Neural cell (in vitro differentiated cells): Measurements from ENCODE around the gene PRKAG2.

Source experiments
- MXI1 ChIP-seq: fragments of 450-650 bp; conservative IDR thresholded peaks from 2 replicates; pipeline ENCODE4 v1.6.1; 2014; ENCODE audit warnings: antibody characterized with exemption, mild to moderate bottlenecking; ENCODE audit not compliant: poor library complexity, severe bottlenecking
- TF ChIP-seq, protein P1 (sequence below): fragments of 450-650 bp; IDR thresholded peaks from 2 replicates; pipeline ENCODE4 v1.5.1; 2014; ENCODE audit warnings: antibody characterized with exemption, mild to moderate bottlenecking, moderate library complexity; ENCODE audit not compliant: poor library complexity, severe bottlenecking
- TF ChIP-seq, protein P2 (sequence below): IDR thresholded peaks from 2 replicates; pipeline ENCODE4 v1.6.1; 2012; ENCODE audit warnings: borderline replicate concordance

DNA sequence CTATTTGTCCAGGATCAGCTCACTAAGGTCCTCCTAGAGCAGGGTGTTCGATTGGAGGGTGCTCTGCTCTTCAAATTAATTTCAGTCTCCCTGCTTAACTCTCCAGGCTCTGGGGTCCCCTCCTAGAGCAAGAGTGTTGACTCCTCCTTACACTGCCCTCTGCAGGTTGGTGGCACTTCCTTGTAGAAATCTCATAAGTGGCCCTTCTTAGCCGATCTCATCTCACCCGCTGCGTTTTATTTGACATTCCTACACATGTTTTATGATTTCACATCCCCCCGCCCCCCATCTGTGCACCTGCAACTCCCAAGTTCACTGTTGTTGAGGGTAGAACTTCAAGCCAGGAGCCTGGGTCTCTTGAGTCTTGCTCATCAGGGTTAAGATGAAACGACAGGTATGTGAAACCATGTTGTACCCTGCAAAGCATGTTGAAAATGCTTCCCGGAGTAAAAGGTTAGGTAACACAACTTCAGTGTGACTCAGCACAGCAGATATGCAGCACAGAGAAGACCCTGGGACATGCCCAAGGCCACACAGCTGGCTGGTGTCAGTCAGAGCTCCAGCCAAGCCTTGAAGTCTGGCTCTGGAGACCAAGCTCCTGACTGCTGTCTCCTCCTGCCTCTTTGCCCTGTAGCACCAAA lies 171.2 kb downstream of the PRKAG2 start:
- TF ChIP-seq, protein P1, sequence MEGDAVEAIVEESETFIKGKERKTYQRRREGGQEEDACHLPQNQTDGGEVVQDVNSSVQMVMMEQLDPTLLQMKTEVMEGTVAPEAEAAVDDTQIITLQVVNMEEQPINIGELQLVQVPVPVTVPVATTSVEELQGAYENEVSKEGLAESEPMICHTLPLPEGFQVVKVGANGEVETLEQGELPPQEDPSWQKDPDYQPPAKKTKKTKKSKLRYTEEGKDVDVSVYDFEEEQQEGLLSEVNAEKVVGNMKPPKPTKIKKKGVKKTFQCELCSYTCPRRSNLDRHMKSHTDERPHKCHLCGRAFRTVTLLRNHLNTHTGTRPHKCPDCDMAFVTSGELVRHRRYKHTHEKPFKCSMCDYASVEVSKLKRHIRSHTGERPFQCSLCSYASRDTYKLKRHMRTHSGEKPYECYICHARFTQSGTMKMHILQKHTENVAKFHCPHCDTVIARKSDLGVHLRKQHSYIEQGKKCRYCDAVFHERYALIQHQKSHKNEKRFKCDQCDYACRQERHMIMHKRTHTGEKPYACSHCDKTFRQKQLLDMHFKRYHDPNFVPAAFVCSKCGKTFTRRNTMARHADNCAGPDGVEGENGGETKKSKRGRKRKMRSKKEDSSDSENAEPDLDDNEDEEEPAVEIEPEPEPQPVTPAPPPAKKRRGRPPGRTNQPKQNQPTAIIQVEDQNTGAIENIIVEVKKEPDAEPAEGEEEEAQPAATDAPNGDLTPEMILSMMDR: no peak
- TF ChIP-seq, protein P2, sequence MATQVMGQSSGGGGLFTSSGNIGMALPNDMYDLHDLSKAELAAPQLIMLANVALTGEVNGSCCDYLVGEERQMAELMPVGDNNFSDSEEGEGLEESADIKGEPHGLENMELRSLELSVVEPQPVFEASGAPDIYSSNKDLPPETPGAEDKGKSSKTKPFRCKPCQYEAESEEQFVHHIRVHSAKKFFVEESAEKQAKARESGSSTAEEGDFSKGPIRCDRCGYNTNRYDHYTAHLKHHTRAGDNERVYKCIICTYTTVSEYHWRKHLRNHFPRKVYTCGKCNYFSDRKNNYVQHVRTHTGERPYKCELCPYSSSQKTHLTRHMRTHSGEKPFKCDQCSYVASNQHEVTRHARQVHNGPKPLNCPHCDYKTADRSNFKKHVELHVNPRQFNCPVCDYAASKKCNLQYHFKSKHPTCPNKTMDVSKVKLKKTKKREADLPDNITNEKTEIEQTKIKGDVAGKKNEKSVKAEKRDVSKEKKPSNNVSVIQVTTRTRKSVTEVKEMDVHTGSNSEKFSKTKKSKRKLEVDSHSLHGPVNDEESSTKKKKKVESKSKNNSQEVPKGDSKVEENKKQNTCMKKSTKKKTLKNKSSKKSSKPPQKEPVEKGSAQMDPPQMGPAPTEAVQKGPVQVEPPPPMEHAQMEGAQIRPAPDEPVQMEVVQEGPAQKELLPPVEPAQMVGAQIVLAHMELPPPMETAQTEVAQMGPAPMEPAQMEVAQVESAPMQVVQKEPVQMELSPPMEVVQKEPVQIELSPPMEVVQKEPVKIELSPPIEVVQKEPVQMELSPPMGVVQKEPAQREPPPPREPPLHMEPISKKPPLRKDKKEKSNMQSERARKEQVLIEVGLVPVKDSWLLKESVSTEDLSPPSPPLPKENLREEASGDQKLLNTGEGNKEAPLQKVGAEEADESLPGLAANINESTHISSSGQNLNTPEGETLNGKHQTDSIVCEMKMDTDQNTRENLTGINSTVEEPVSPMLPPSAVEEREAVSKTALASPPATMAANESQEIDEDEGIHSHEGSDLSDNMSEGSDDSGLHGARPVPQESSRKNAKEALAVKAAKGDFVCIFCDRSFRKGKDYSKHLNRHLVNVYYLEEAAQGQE: no peak
- TF ChIP-seq MXI1: no peak
